GM18858 (cell line): ENCODE measurements around the gene PLD3.

Experiments used
- ATAC-seq: cut with Tn5 transposase; IDR thresholded peaks from one replicate; pipeline ENCODE4 v1.9.1; 2021; ENCODE audit not compliant: unreplicated experiment

Gene PLD3

DNA sequence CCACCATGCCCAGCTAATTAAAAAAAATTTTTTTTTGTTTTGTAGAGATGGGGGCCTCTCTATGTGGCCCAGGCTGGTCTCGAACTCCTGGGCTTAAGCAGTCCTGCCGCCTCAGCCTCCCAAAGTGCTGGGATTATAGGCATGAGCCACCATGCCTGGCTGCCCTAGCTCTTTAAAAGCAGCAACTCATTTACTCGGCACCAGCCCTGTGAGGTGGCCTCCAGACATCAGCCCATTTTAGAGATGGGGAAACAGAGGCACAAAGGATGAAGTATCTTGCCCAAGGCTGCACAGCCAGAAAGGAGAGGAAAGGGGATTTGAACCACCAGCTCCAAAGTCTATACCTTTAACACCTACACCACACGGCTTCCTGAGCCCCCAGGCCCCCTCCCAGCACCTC is 64.4 kb downstream of the PLD3 start:
- ATAC-seq, result no peak

- no peak for ATAC-seq
These were observed 64.9 kb downstream of the PLD3 start, which contains the start of gene PRX for GRCh38 chr19:40413291-40413845. Gene PRX (minus strand): TSS chr19:40413378. CDS start chr19:40407932, 5,446 bp downstream.

GRCh38 chr19:40414542-40415535 is 66.3 kb downstream of the PLD3 start:
- no peak for ATAC-seq

GRCh38 chr19:40415768-40416167 is 67.3 kb downstream of the PLD3 start:
- ATAC-seq, result no peak

GRCh38 chr19:40416918-40417642 is 68.6 kb downstream of the PLD3 start:
- no peak for ATAC-seq

DNA sequence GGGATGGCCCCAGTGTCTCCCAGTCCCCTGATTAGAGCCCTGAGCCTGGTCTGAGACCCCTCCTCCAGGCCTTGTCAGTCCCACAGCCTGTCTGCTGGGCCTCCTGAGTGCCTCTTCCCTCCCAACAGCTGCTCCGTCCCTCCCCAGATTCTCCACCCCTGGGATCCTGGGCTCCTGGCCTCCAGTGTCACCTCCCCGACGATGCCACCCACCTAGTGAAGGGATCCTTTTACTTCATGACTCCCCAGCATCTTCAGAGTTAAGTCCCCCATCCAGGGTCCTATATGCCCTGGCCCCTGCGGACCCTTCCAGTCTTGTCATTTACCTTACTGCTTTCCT is 69.1 kb downstream of the PLD3 start:
- ATAC-seq, result no peak

- ATAC-seq, result no peak
These were observed 69.5 kb downstream of the PLD3 start for GRCh38 chr19:40418040-40418439.

GRCh38 chr19:40419066-40419612 is 70.6 kb downstream of the PLD3 start:
- ATAC-seq, result no peak

- no peak for ATAC-seq
These were observed 71.3 kb downstream of the PLD3 start for GRCh38 chr19:40419780-40420179.

DNA sequence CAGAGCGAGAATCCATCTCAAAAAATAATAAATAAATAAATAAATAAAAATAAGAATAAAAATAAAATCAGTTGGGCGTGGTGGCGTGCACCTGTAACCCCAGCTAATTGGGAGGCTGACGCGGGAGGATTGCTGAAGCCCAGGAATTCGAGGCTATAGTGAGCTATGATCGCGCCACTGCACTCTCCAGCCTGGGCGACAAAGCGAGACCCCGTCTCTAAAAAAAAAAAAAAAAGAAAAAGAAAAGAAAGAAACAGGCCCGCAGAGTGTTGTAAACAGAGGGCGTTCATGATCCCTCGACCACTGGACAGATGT is 71.9 kb downstream of the PLD3 start:
- no peak for ATAC-seq

GRCh38 chr19:40420766-40421765 is 72.6 kb downstream of the PLD3 start:
- no peak for ATAC-seq

DNA sequence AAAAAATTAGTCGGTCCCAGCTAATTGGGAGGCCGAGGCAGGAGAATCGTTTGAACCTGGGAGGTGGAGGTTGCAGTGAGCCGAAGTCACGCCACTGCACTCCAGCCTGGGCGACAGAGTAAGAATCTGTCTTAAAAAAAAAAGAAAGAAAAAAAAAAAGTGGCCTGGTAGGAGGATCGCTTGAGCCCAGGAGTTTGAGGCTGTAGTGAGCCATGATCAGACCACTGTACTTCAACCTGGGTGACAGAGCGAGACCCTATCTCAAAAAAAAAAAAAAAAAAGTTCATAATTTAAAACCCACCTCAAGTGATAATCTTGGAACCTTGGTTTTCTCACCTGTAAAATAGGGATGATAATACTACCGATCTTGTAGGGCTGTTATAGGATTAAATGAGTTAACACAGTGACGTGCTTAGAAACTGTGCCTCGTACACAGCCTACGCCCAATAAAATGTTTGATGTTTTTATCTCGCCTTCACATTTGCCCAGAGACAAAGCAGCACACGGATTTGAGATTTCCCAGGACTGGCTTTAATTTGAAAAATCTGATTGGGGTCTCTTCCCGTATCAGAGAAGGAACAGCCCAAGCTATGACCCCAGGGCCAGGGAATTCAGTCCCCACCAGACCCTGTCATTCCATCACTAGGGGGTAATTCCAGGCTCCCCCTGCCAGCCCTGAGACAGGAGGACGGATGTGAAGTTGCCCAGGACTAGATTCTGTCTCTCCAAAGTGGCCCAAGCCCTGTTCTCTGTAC is 73.7 kb downstream of the PLD3 start:
- no peak for ATAC-seq

- no peak for ATAC-seq
These were observed 74.5 kb downstream of the PLD3 start for GRCh38 chr19:40422748-40423566.

DNA sequence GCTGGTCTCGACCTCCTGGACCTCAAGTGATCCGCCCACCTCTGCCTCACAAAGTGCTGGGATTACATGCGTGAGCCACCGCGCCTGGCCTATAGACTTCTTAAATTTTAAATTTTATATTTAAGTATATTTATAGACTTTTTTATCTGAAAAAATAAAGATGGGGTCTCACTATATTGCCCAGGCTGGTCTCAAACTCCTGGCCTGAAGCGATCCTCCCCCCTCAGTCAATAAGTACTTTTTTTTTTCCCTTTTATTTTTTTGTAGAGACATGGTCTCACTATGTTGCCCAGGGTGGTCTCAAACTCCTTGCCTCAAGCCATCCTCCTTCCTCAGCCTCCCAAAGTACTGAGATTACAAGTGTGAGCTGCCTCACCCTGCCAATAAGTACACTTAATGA is 75.4 kb downstream of the PLD3 start:
- ATAC-seq, result no peak

DNA sequence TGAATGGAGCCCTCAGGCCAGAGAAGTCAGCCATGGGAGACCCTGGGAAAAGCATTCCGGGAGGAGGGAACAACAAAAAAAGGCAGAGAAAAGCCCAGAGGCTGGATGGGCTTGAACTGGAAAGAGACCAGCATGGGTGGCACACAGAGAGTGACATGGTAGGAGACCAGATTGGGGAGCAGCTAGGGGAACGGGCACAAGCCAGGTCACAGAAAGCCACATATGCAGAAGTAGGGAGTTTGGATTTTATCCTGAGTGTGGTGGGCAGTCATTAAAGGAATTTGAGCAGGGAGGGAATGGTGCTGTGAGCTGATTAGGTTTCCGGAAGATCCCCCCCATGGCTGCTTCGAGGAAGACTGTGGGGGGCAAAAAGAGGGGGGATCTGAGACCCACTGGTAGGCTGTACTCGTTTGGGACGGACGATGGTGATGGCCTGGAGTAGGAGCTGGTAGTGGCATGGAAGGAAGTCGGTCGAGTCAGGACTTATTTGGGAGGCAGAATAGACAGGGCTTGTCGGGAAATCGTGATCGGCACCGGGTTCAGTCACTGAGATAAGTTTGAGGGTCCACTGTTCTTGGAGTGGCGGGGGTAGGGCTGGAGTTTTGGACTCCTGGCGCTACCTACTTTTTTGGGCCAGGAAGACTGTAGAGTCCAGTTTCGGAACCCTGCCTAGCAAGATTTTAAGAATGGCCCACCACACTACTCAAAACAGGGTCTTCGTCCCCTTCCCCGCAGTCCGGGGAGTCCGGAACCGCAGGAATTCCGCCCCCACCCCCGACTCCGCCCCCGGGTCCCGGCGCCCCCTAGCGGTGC is 76.3 kb downstream of the PLD3 start:
- ATAC-seq, result no peak

GRCh38 chr19:40425450-40426287 is 77.2 kb downstream of the PLD3 start, which contains the start of gene SERTAD1:
Gene SERTAD1 (minus strand): TSS chr19:40425992. CDS start chr19:40423546, 2,446 bp downstream.
- ATAC-seq, result peak; percentile 69
